PC-9 (cell line): Measurements from ENCODE around the gene ATIC. TPM values are rescaled to one million over a fixed set of nuclear protein-coding genes. Genes with fewer than 3 reads are reported as not detected.
"Not testable (repeated sequence)": the region's sequence is repeated elsewhere in the genome, so short reads cannot be mapped to it uniquely, and the experiment has no call there.

Source experiments
- BruUV-seq: library from RNA; stranded (reverse); fragments of 400-500 nt; replicated peaks from 2 replicates; lab custom pipeline; 2021; lab: Mats Ljungman, UMichigan
- CTCF ChIA-PET: fragments of 300-600 bp; sonication (Branson Sonifier 250); formaldehyde crosslinking; loops from one replicate; lab custom pipeline; 2022; ENCODE audit warnings: antibody characterized with exemption; lab: Charles Lee
- POLR2A ChIA-PET: fragments of 300-600 bp; sonication (Branson Sonifier 250); formaldehyde crosslinking; loops from one replicate; lab custom pipeline; 2022; ENCODE audit warnings: antibody characterized with exemption; ENCODE audit not compliant: unreplicated experiment; lab: Charles Lee
- DNase-seq, 2 experiments: peaks; one replicate each; pipeline versions ENCODE4 v3.0.0 to v3.0.0-alpha.2; 2015 to 2022; ENCODE audit warnings: mixed read lengths in 1 of 2
- H2AFZ ChIP-seq: fragments of 200-600 bp; sonication (generic); 2 replicates; pipeline ENCODE4 v1.8.1; 2017; ENCODE audit warnings: antibody characterized with exemption
- H3F3A ChIP-seq: fragments of 200-600 bp; sonication (generic); 2 replicates; pipeline ENCODE4 v1.8.1; 2017; ENCODE audit warnings: antibody characterized with exemption, mild to moderate bottlenecking, low read depth; ENCODE audit not compliant: insufficient read depth
- H3K27ac ChIP-seq: fragments of 200-600 bp; sonication (generic); 2 replicates; pipeline ENCODE4 v1.6.1; 2016; ENCODE audit warnings: mixed run types
- H3K27me3 ChIP-seq: fragments of 200-600 bp; sonication (generic); 2 replicates; pipeline ENCODE4 v1.6.1; 2016; ENCODE audit warnings: low read depth, mixed run types; ENCODE audit not compliant: insufficient read depth
- H3K36me3 ChIP-seq: fragments of 200-600 bp; sonication (generic); 2 replicates; pipeline ENCODE4 v1.6.1; 2016; ENCODE audit warnings: low read depth, mixed run types
- H3K4me1 ChIP-seq: fragments of 200-600 bp; sonication (generic); replicated peaks from 2 replicates; pipeline ENCODE4 v1.6.1; 2016; ENCODE audit warnings: mixed run types; ENCODE audit not compliant: insufficient read depth
- H3K4me2 ChIP-seq: fragments of 200-600 bp; sonication (generic); 2 replicates; pipeline ENCODE4 v1.6.1; 2017; ENCODE audit warnings: mixed run types
- H3K4me3 ChIP-seq: fragments of 200-600 bp; sonication (generic); 2 replicates; pipeline ENCODE4 v1.6.1; 2016; ENCODE audit warnings: mixed run types
- H3K79me2 ChIP-seq: fragments of 200-600 bp; sonication (generic); 2 replicates; pipeline ENCODE4 v1.6.1; 2017; ENCODE audit warnings: low read depth, mixed run types
- H3K9me2 ChIP-seq: fragments of 200-600 bp; sonication (generic); 2 replicates; pipeline ENCODE4 v1.8.1; 2017; ENCODE audit warnings: mild to moderate bottlenecking; ENCODE audit not compliant: insufficient read depth
- H3K9me3 ChIP-seq: fragments of 200-600 bp; sonication (generic); 2 replicates; pipeline ENCODE4 v1.8.1; 2016; ENCODE audit warnings: low read depth; ENCODE audit not compliant: insufficient read depth
- H4K20me1 ChIP-seq: fragments of 200-600 bp; sonication (generic); 2 replicates; pipeline ENCODE4 v1.8.1; 2017; ENCODE audit not compliant: insufficient read depth
- CTCF ChIP-seq: fragments of 200-600 bp; sonication (generic); conservative IDR thresholded peaks from 2 replicates; pipeline ENCODE4 v1.6.1; 2017; ENCODE audit warnings: mixed run types, antibody characterized with exemption, mild to moderate bottlenecking, moderate library complexity
- EZH2 ChIP-seq: fragments of 200-600 bp; sonication (generic); IDR thresholded peaks from 2 replicates; pipeline ENCODE4 v1.8.0; 2017; ENCODE audit warnings: antibody characterized with exemption, low read depth
- intact Hi-C: fragments of 100-400 bp; cut with micrococcal nuclease; formaldehyde crosslinking; loops from one replicate; pipeline ENCODE4 v1.10.0; 2022; ENCODE audit not compliant: unreplicated experiment
- total RNA-seq: library from RNA; stranded (reverse); gene quantifications from 2 replicates; pipeline ENCODE4 v1.2.3, GENCODE V29; 2021

Gene ATIC
- total RNA-seq, 1 experiment from 2014 or later, result 290 TPM

- Histone ChIP-seq H2AFZ (no peak overlapping the region), H3F3A (no peaks in the 10 kb centered on the region), H3K79me2 (no peaks in the 10 kb centered on the region), H3K36me3 (peaks cover 6% of the 10 kb centered on the region; the same call in 1 of the 2 replicates), H3K4me3 (no peak overlapping the region), H3K4me2 (no peak overlapping the region), H3K4me1 (no peaks in the 10 kb centered on the region), H3K27me3 (no peaks in the 10 kb centered on the region), H3K27ac (no peak overlapping the region), H4K20me1 (no peaks in the 10 kb centered on the region), H3K9me2 (no peaks in the 10 kb centered on the region), H3K9me3 (no peaks in the 10 kb centered on the region)
- POLR2A ChIA-PET, result no interaction called here
- CTCF ChIA-PET, result no interaction called here
- BruUV-seq, result no TSS peak
- DNase-seq, result no peak
- TF ChIP-seq EZH2 (no peak), CTCF (no peak)
- intact Hi-C loops, result no loop called here
Measured at GRCh38 chr2:215358891-215359575, 47.2 kb downstream of the ATIC start.

DNA sequence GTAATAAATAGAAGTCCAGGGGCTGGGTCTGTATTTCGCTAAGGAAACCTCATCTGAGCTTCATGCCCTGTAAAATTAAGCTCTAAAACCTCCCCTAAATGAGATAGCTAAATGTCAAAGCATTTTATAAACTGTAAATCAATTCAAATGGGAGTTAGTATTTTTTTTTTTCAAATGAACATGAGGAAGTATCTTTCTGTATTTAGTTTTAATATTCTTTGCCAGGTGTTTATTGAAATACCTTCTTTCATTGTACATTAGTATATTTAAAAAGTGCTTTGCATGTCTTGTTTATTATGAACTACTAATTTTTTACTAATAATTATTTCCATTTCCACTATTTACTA lies 47.7 kb downstream of the ATIC start:
- BruUV-seq, result no TSS peak
- POLR2A ChIA-PET, result no interaction called here
- intact Hi-C loops, result no loop called here

DNA sequence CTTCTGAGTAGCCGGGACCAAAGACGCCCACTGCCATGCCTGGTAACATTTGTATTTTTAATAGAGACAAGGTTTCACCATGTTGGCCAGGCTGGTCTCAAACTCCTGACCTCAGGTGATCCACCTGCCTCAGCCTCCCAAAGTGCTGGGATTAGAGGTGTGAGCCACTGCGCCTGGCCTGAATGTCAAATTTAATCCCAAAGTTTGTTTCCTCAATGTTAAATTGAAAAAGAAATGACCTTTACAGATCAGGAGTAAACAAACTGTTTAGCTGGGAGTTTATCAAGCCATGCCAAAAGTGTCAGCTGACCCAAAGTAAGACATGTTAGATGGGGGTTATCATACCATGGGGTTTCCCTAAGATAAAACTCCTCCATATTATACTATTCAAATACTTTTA lies 48.2 kb downstream of the ATIC start:
- H3K9me2 ChIP-seq, H3K4me1 ChIP-seq, H3K4me3 ChIP-seq, intact Hi-C loops, H3K4me2 ChIP-seq, DNase-seq, H3F3A ChIP-seq, BruUV-seq, CTCF ChIA-PET, POLR2A ChIA-PET, H3K79me2 ChIP-seq, H3K36me3 ChIP-seq, H3K27me3 ChIP-seq, H4K20me1 ChIP-seq, H3K27ac ChIP-seq, H3K9me3 ChIP-seq, H2AFZ ChIP-seq: not testable (repeated sequence)

More for the DNA sequence above, 47.7 kb downstream of the ATIC start:
- no peaks in the 10 kb centered on the region for H3K4me1 ChIP-seq
- CTCF ChIA-PET, result no interaction called here
- no peak overlapping the region for H3K4me2 ChIP-seq
- no peaks in the 10 kb centered on the region for H3K9me2 ChIP-seq
- no peak overlapping the region for H3K4me3 ChIP-seq
- TF ChIP-seq EZH2 (no peak), CTCF (no peak)
- H4K20me1 ChIP-seq, result no peaks in the 10 kb centered on the region
- H3K27ac ChIP-seq, result no peak overlapping the region
- DNase-seq, result no peak
- peaks cover 6% of the 10 kb centered on the region; the same call in 1 of the 2 replicates for H3K36me3 ChIP-seq
- H2AFZ ChIP-seq, result no peak overlapping the region
- no peaks in the 10 kb centered on the region for H3K9me3 ChIP-seq
- no peaks in the 10 kb centered on the region for H3K79me2 ChIP-seq
- no peaks in the 10 kb centered on the region for H3K27me3 ChIP-seq
- no peaks in the 10 kb centered on the region for H3F3A ChIP-seq

DNA sequence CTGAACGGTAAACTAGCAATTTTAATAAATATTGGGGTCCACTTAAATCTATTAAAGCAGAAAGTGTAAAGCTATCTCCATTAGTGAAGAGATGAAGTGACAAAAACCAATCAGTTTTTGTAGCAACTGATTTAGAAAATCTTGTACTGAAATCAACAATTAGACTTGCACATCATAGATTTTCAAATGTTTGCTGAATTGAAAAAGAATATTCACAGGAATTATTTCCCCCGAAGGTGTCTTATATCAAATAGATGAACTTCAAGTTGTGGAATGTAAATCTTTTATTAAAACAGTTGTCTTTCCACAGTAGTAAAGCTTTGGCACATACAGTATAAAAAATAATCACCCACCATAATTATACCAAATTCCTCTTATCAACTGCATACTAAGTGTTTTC lies 48.7 kb downstream of the ATIC start:
- Histone ChIP-seq H3K79me2 (no peaks in the 10 kb centered on the region), H2AFZ (no peak overlapping the region), H3F3A (no peaks in the 10 kb centered on the region), H3K4me1 (no peaks in the 10 kb centered on the region), H3K27me3 (no peaks in the 10 kb centered on the region), H3K9me3 (no peaks in the 10 kb centered on the region), H3K4me2 (no peak overlapping the region), H3K4me3 (no peak overlapping the region), H4K20me1 (no peaks in the 10 kb centered on the region), H3K27ac (no peak overlapping the region), H3K36me3 (peaks cover 6% of the 10 kb centered on the region; the same call in 1 of the 2 replicates), H3K9me2 (no peaks in the 10 kb centered on the region)
- DNase-seq, result no peak
- ChIA-PET POLR2A (no interaction called here), CTCF (no interaction called here)
- intact Hi-C loops, result no loop called here
- no peak for TF ChIP-seq EZH2
- no TSS peak for BruUV-seq
